Measurements from ENCODE around the gene EXOSC1.

The EXOSC1 gene, protein sequence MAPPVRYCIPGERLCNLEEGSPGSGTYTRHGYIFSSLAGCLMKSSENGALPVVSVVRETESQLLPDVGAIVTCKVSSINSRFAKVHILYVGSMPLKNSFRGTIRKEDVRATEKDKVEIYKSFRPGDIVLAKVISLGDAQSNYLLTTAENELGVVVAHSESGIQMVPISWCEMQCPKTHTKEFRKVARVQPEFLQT

DNA sequence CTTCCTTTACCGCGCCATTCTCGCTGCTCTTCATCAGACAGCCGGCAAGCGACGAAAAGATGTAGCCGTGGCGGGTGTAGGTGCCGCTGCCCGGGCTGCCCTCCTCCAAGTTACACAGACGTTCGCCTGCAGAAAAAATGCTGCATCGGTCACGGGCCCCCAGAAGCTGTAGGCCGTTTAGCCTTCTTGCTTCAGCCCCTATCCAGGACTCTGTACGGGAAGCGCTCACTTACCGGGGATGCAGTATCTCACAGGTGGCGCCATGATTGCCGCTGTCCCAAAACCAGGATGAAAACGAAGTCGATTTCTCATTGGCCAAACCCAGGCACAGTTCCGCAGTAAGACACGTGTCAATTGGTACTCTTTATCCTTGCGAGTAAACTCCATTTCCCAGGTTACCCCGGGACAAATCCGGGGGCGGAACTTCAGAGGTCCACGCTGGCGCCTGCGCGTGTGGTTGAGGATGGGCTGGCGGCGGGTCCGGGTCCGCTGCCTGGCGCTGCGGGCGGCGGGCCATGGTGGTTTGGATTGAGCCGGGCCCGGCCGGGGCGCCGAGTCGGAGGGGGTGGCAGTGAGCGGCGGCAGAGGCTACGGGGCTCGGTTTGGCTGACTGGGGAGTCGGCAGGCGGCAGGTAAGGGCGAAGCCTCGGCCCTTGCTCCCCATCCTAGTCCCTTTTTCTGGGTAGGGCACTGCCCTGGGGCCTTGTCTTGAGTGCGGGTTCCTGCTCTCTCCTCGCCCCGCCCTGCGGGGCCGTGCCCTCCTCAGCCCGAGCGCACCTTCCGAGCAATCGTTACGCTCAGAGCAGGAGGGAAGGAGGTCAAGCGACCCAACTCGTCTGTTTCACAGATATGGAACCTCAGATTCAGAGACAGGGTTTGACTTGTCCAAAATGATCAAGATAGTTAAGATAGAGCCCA, at the start of gene EXOSC1, which contains the start of gene ZDHHC16:
TSS of gene EXOSC1 (minus strand) at position 285 of the 918 bp plus-strand sequence. CDS start at position 264, 21 bp downstream.
TSS of gene ZDHHC16 (plus strand) at position 454 of the 918 bp plus-strand sequence. CDS start 5,501 bp downstream, outside the sequence.
- TF ChIP-seq, protein P1, sequence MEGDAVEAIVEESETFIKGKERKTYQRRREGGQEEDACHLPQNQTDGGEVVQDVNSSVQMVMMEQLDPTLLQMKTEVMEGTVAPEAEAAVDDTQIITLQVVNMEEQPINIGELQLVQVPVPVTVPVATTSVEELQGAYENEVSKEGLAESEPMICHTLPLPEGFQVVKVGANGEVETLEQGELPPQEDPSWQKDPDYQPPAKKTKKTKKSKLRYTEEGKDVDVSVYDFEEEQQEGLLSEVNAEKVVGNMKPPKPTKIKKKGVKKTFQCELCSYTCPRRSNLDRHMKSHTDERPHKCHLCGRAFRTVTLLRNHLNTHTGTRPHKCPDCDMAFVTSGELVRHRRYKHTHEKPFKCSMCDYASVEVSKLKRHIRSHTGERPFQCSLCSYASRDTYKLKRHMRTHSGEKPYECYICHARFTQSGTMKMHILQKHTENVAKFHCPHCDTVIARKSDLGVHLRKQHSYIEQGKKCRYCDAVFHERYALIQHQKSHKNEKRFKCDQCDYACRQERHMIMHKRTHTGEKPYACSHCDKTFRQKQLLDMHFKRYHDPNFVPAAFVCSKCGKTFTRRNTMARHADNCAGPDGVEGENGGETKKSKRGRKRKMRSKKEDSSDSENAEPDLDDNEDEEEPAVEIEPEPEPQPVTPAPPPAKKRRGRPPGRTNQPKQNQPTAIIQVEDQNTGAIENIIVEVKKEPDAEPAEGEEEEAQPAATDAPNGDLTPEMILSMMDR (IDR thresholded peaks at IDR 0.05; ENCODE audit: low read length, missing control alignments) = no peak
- H3K4me3 ChIP-seq (replicated peaks; ENCODE audit: low read depth, low read length) = peak within 1 kb of the TSS; percentile 88
- peak; percentile 96 for DNase-seq (ENCODE audit: low read depth)

DNA sequence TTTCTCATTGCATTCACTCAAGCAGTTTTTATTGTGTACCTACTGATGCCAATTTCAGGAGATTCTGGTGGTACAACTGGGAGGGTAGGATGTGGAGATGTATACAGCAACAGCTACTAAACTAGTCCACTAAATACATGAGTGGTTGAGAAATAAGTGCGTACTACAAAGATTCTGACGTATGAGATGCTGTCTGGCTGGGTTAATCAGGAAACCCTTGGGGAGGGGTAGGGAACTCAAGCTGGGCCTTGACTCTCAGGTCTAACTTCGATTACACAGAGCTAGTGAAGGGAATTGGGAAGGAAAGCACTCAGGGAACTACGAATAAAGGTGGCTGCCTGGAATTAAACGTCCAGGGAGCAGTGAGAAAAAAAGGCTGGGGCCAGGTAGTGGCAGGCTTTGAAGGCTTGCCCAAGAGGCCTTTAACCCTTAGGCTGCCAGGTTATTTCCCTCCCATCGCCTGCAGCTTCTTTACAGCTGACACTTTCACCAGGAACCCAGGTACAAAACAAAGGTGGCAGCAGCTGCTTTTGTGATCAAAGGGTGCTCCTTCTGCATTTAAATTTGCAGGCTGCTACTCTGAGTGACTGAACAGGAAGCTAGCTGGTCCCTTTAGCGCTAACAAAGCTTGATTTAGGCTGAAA, 49.2 kb upstream of the EXOSC1 start:
- peak; percentile 80 for DNase-seq (ENCODE audit: low read depth)
- no peak overlapping the region for H3K4me3 ChIP-seq (replicated peaks; ENCODE audit: low read depth, low read length)
- TF ChIP-seq, protein P1 (IDR thresholded peaks at IDR 0.05; ENCODE audit: low read length, missing control alignments) = no peak

DNA sequence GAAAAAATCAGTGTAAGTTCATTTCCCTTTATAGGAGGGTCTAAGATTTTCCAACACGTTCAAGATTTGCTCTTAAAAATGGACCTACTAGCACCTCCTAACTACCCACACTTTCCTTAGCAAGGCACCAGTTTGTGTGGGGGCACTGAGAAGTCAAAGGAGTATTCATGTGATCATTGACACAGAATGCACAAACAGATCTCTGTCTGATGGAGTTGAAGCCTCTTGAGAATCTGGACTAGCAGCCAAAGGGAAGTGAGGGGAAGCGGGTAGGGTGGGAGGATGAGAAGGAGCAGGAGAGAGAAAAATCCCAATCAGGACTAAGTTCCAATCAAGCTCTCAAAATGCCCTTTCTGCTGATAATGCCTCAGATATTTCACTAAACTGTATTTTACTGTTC, 48.3 kb upstream of the EXOSC1 start:
- TF ChIP-seq, protein P1 (IDR thresholded peaks at IDR 0.05; ENCODE audit: low read length, missing control alignments) = no peak
- DNase-seq (ENCODE audit: low read depth) = no peak
- H3K4me3 ChIP-seq (replicated peaks; ENCODE audit: low read depth, low read length) = no peak overlapping the region

DNA sequence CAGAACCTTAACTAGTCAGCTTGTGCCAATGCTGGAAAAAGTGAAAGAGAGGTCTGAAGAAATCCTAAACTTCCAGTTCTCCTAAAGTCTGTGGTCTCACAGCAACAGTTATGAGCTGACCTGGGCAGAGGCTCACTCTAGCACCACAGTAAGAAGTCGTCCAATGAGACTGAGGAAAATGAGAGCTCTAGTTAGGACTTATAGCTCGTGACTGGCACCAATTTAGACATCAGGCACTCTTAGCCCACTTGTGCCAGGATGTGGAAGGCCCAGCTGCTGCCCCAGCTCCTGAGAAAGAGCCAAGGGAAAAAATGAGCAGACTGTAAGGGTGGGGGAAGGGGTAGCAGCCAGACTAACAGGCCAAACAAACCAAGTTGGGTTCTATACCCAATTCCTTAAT, 44.8 kb upstream of the EXOSC1 start:
- TF ChIP-seq, protein P1 (IDR thresholded peaks at IDR 0.05; ENCODE audit: low read length, missing control alignments) = no peak
- DNase-seq (ENCODE audit: low read depth) = no peak

DNA sequence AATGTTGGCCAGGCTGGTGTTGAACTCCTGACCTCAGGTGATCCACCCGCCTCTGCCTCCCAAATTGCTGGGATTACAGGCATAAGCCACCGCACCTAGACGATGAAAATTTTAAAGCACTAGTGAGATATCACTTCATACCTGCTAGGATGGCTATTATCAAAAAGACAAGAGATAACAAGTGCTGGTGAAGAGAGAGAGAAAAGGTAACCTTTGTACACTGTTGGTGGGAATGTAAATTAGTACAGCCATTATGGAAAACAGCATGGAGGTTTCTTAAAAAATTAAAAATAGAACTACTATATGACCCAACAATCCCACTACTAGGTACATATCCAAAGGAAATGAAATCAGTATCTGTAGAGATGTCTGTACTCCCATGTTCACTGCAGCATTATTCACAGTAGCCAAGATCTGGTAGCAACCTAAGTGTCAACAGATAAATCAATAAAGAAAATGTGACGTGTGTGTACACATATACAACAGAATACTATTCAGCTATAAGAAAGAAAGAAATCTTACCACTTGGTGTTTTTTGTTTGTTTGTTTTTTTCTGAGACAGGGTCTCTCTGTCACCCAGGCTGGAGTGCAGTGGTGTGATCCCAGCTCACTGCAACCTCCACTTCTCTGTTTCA, 40.0 kb upstream of the EXOSC1 start:
- TF ChIP-seq, protein P1 (IDR thresholded peaks at IDR 0.05; ENCODE audit: low read length, missing control alignments) = no peak
- H3K4me3 ChIP-seq (replicated peaks; ENCODE audit: low read depth, low read length) = no peak overlapping the region
- no peak for DNase-seq (ENCODE audit: low read depth)

More for the DNA sequence above, 44.8 kb upstream of the EXOSC1 start:
- H3K4me3 ChIP-seq (replicated peaks; ENCODE audit: low read depth, low read length) = no peak overlapping the region

DNA sequence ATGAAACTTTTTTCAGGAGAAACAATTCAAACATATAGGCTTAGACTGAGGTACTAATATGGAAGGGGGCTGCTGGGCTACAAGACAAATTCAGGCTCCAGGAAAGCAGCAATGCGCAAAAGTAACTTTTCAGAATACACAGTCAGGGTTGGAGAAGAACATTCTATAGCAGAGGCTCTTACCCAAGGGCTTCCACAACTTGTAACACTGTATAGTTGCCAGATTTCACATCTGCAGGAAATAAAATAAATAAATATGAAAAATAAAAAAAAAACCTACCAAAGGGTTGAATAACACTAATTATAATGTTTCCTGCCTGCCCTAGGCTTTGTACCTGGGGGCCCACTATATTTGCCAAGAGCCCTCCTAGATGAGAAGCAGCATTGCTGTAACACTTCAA, 38.1 kb upstream of the EXOSC1 start:
- DNase-seq (ENCODE audit: low read depth) = no peak
- TF ChIP-seq, protein P1 (IDR thresholded peaks at IDR 0.05; ENCODE audit: low read length, missing control alignments) = no peak
- H3K4me3 ChIP-seq (replicated peaks; ENCODE audit: low read depth, low read length) = no peak overlapping the region
